Astrocyte (in vitro differentiated cells and primary cell): ENCODE data around the gene C1orf21. TPM values are rescaled to one million over a fixed set of nuclear protein-coding genes. Genes with fewer than 3 reads are reported as not detected.

Experiments
- DNase-seq: peaks from one replicate; pipeline ENCODE4 v3.0.0-alpha.2; 2010; ENCODE audit warnings: low read depth
- FAIRE-seq: peaks from 2 replicates; lab custom pipeline; 2011; peaks lifted over from hg19 to GRCh38; lab: Jason Lieb, UNC
- H2AFZ ChIP-seq: 2 replicates; pipeline ENCODE4 v1.6.0; 2012; ENCODE audit warnings: low read depth, low read length, inconsistent platforms
- H3K27ac ChIP-seq: 2 replicates; pipeline ENCODE4 v1.5.1; 2011; ENCODE audit warnings: low read depth, low read length, inconsistent platforms
- H3K27me3 ChIP-seq: 2 replicates; pipeline ENCODE4 v1.6.0; 2011; ENCODE audit warnings: low read length, inconsistent platforms; ENCODE audit not compliant: insufficient read depth
- H3K36me3 ChIP-seq: 2 replicates; pipeline ENCODE4 v1.5.1; 2011; ENCODE audit warnings: low read length, inconsistent platforms; ENCODE audit not compliant: insufficient read depth
- H3K4me1 ChIP-seq: 2 replicates; pipeline ENCODE4 v1.5.1; 2011; ENCODE audit warnings: low read length, inconsistent platforms; ENCODE audit not compliant: insufficient read depth
- H3K4me2 ChIP-seq: 2 replicates; pipeline ENCODE4 v1.6.0; 2012; ENCODE audit warnings: low read length, inconsistent platforms
- H3K4me3 ChIP-seq: 2 replicates; pipeline ENCODE4 v1.5.1; 2011; ENCODE audit warnings: low read depth, mild to moderate bottlenecking, low read length, inconsistent platforms; ENCODE audit not compliant: insufficient read depth
- H3K79me2 ChIP-seq: 2 replicates; pipeline ENCODE4 v1.6.0; 2012; ENCODE audit warnings: mild to moderate bottlenecking, low read length, inconsistent platforms; ENCODE audit not compliant: insufficient read depth
- H3K9ac ChIP-seq: 2 replicates; pipeline ENCODE4 v1.6.0; 2012; ENCODE audit warnings: mild to moderate bottlenecking, low read length, inconsistent platforms
- H3K9me3 ChIP-seq: 2 replicates; pipeline ENCODE4 v1.5.1; 2012; ENCODE audit warnings: low read depth, mild to moderate bottlenecking, low read length, inconsistent platforms; ENCODE audit not compliant: insufficient read depth
- H4K20me1 ChIP-seq: 2 replicates; pipeline ENCODE4 v1.6.0; 2012; ENCODE audit warnings: low read length, inconsistent platforms; ENCODE audit not compliant: insufficient read depth
- H3K27ac Mint-ChIP-seq: one replicate; pipeline ENCODE4 v1.8.0; 2021; ENCODE audit warnings: mild to moderate bottlenecking, mixed read lengths; ENCODE audit not compliant: unreplicated experiment
- H3K27me3 Mint-ChIP-seq: one replicate; pipeline ENCODE4 v1.8.0; 2021; ENCODE audit warnings: low read depth, mixed read lengths; ENCODE audit not compliant: unreplicated experiment
- H3K36me3 Mint-ChIP-seq: one replicate; pipeline ENCODE4 v1.8.0; 2021; ENCODE audit warnings: low read depth, mixed read lengths; ENCODE audit not compliant: unreplicated experiment
- H3K4me1 Mint-ChIP-seq: one replicate; pipeline ENCODE4 v1.8.0; 2021; ENCODE audit warnings: low read depth, mixed read lengths; ENCODE audit not compliant: unreplicated experiment
- H3K4me3 Mint-ChIP-seq: one replicate; pipeline ENCODE4 v1.8.0; 2021; ENCODE audit warnings: mild to moderate bottlenecking, moderate library complexity, mixed read lengths; ENCODE audit not compliant: unreplicated experiment
- H3K9me3 Mint-ChIP-seq: one replicate; pipeline ENCODE4 v1.8.0; 2021; ENCODE audit warnings: mild to moderate bottlenecking, mixed read lengths; ENCODE audit not compliant: unreplicated experiment
- CTCF ChIP-seq: IDR thresholded peaks from 2 replicates; pipeline ENCODE4 v1.5.1; 2011; ENCODE audit warnings: low read depth, mild to moderate bottlenecking, inconsistent platforms, low read length, moderate library complexity; ENCODE audit not compliant: insufficient read depth
- EZH2 ChIP-seq: IDR thresholded peaks from 2 replicates; pipeline ENCODE4 v1.6.1; 2012; ENCODE audit warnings: mild to moderate bottlenecking, low read length, inconsistent platforms; ENCODE audit not compliant: insufficient read depth
- total RNA-seq: library from RNA; stranded (reverse); gene quantifications from 2 replicates; pipeline ENCODE4 v1.2.1, GENCODE V29; 2021

C1orf21 gene
- total RNA-seq, 1 donor from 2014 or later = 15.1 TPM

DNA sequence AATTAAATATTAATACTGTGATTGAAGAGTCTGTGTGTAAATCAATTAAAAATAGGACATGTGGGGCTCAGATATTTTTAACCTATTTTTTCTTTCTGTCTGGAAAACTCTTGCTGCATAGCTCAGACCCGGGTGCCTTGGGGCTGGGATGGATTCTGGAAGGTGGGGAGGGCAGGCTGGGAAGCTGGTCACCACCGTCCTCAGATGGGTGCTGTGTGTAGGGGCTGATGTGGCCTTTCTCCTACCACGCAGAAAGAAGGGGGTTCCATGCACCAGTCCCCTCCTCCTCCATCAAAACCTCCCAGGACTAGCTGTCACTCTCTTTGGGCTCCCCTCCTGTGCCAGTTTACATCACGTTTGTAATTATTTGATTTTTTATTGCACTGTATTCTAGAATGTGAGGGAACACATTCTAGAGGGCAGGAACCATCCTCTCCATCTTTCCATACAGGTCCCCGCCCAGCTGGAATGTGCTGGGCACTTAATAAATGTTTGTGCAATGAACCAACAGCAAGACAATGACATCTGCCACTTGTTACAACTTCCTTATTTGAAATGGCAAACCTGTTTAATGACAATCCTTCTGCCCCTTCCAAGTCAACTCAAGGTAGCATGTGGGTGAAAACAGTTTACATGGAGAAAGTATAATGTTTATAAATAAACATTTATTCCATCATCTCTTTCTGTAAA is 263.5 kb downstream of the C1orf21 start:
- Histone ChIP-seq H3K27me3 (no peaks in the 10 kb centered on the region), H3K4me1 (no peaks in the 10 kb centered on the region), H3K9me3 (no peaks in the 10 kb centered on the region), H3K4me2 (no peak overlapping the region), H3K79me2 (no peaks in the 10 kb centered on the region), H4K20me1 (no peaks in the 10 kb centered on the region), H2AFZ (no peak overlapping the region), H3K27ac (no peak overlapping the region), H3K4me3 (no peak overlapping the region), H3K9ac (no peak overlapping the region), H3K36me3 (no peaks in the 10 kb centered on the region)
- Mint-ChIP-seq H3K4me1 (peaks cover 7% of the 10 kb centered on the region), H3K27me3 (peaks cover 2% of the 10 kb centered on the region), H3K27ac (no peak overlapping the region), H3K9me3 (peaks cover 2% of the 10 kb centered on the region), H3K4me3 (no peak overlapping the region), H3K36me3 (peaks cover 6% of the 10 kb centered on the region)
- DNase-seq = no peak
- no peak for FAIRE-seq
- TF ChIP-seq CTCF (no peak), EZH2 (no peak)

DNA sequence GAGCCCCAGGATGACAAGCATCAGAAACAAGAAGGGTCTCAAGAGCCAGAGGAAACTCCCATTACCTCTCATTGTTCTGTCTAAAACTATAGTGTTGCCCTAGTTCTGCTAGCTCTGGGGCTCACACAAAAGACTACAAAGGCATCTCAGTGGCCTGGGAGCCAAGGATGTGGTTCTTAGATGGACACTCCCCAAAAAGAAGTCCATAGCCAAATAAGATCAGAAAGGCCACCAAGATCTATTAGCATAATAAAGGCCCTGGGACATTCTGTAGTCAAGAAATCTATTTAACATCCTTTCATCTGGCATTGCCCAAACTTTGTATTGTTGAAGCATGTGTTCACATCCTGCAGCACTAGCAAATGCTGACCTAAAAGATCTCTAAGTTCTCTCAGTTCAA is 268.4 kb downstream of the C1orf21 start:
- no peaks in the 10 kb centered on the region for H3K27me3 ChIP-seq
- TF ChIP-seq EZH2 = no peak
- TF ChIP-seq CTCF = no peak
- H3K4me3 Mint-ChIP-seq = no peak overlapping the region
- no peak overlapping the region for H3K4me3 ChIP-seq
- H4K20me1 ChIP-seq = no peaks in the 10 kb centered on the region
- H3K27me3 Mint-ChIP-seq = no peaks in the 10 kb centered on the region
- H3K4me1 Mint-ChIP-seq = no peaks in the 10 kb centered on the region
- H3K4me1 ChIP-seq = no peaks in the 10 kb centered on the region
- no peak overlapping the region for H3K4me2 ChIP-seq
- H3K36me3 ChIP-seq = no peaks in the 10 kb centered on the region
- no peaks in the 10 kb centered on the region for H3K79me2 ChIP-seq
- no peaks in the 10 kb centered on the region for H3K36me3 Mint-ChIP-seq
- no peak overlapping the region for H3K27ac Mint-ChIP-seq
- peaks cover 2% of the 10 kb centered on the region for H3K9me3 Mint-ChIP-seq
- FAIRE-seq (no peak), DNase-seq (no peak)
- no peaks in the 10 kb centered on the region for H3K9me3 ChIP-seq
- no peak overlapping the region for H3K27ac ChIP-seq
- no peak overlapping the region for H3K9ac ChIP-seq
- H2AFZ ChIP-seq = no peak overlapping the region

DNA sequence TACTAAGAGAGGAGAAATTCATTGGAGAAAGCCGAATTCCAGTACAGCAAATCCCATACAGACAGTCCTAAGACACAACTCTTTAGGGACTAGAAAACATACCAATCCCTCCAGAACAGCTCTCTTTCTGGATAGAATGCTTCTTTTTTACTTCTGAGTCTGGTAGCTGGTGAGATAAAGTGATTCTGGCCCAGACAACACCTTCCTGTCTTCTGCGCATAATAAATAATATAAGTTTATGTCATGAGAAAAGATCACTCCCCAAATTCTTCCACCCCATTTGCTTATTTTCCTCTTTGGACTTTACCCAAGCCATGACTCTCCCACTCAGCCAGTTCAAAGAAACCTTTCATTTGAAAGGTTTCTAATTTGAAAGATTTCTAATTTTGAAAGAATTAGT is 269.4 kb downstream of the C1orf21 start:
- no peaks in the 10 kb centered on the region for H3K9me3 ChIP-seq
- H3K9ac ChIP-seq = no peak overlapping the region
- TF ChIP-seq EZH2 (no peak), CTCF (no peak)
- H3K4me2 ChIP-seq = no peak overlapping the region
- Mint-ChIP-seq H3K9me3 (peaks cover 2% of the 10 kb centered on the region), H3K4me3 (no peak overlapping the region), H3K27me3 (no peaks in the 10 kb centered on the region), H3K4me1 (no peaks in the 10 kb centered on the region), H3K27ac (no peak overlapping the region), H3K36me3 (no peaks in the 10 kb centered on the region)
- no peaks in the 10 kb centered on the region for H4K20me1 ChIP-seq
- H2AFZ ChIP-seq = no peak overlapping the region
- no peaks in the 10 kb centered on the region for H3K36me3 ChIP-seq
- no peak overlapping the region for H3K27ac ChIP-seq
- H3K79me2 ChIP-seq = no peaks in the 10 kb centered on the region
- no peaks in the 10 kb centered on the region for H3K27me3 ChIP-seq
- H3K4me1 ChIP-seq = no peaks in the 10 kb centered on the region
- no peak for FAIRE-seq
- no peak overlapping the region for H3K4me3 ChIP-seq
- peak; percentile 64 for DNase-seq
